Measurements from ENCODE around the gene GLRA3. TPM values are rescaled to one million over a fixed set of nuclear protein-coding genes. Genes with fewer than 3 reads are reported as not detected.
"Not testable (repeated sequence)": the region's sequence is repeated elsewhere in the genome, so short reads cannot be mapped to it uniquely, and the experiment has no call there.

Gene GLRA3
- polyA plus RNA-seq, 1 donor (not counting 4 experiments of a cell fraction or from before 2014, with no cell fraction given) = not detected

DNA sequence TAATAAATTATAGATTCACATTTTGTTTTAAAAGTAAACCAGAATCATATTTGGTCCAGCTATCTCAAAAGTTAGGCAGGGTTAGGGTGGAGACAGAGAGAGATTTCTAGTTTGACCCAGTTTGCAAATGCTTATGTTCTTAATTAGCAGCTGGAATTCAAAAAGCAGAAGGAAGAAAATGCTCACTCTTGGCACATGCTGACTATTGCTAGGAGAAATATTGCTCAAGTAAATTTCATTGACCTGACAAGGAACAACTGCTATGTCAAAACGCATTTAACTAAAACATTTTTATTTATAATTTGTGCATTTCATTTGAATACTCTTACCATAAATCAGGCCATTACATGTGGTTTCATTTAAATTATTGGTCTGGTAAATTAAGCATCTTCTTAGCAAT lies 131.8 kb downstream of the GLRA3 start:
- Histone ChIP-seq H3K36me3 (ENCODE audit: control insufficient read depth in 2 of 2, extremely low read depth in 1 of 2, insufficient read depth in 2 of 2, low read length in 2 of 2) (no peaks in the 10 kb centered on the region), H3K79me2 (ENCODE audit: control insufficient read depth, insufficient read depth, low read length) (no peaks in the 10 kb centered on the region), H3K4me2 (ENCODE audit: control insufficient read depth, extremely low read depth, insufficient read depth, low read depth, low read length) (no peak overlapping the region), H3K9ac (ENCODE audit: control insufficient read depth, extremely low read depth, insufficient read depth, low read length) (no peak overlapping the region), H3K27me3 (ENCODE audit: control insufficient read depth, extremely low read depth, insufficient read depth, low read length) (no peaks in the 10 kb centered on the region), H3K9me1 (ENCODE audit: control insufficient read depth, extremely low read depth, insufficient read depth, low read length) (no peaks in the 10 kb centered on the region), H3K9me3 (ENCODE audit: control insufficient read depth, low read depth, low read length) (no peaks in the 10 kb centered on the region), H3K4me1 (ENCODE audit: control insufficient read depth, extremely low read depth, insufficient read depth, low read length) (no peaks in the 10 kb centered on the region), H2AFZ (ENCODE audit: control insufficient read depth, low read length) (no peak overlapping the region), H3K4me3 (ENCODE audit: control insufficient read depth in 2 of 3, extremely low read depth in 1 of 3, insufficient read depth in 2 of 3, low read depth in 1 of 3, low read length in 3 of 3) (no peak overlapping the region), H4K20me1 (ENCODE audit: control insufficient read depth, extremely low read depth, insufficient read depth, low read length) (no peaks in the 10 kb centered on the region), H3K27ac (ENCODE audit: control insufficient read depth, insufficient read depth, low read length) (no peak overlapping the region)
- dilution Hi-C loops (cut with MboI; ENCODE audit: extremely low pct_ligation_motif_present, low sequenced_read_pairs) = no loop called here
- DNase-seq (ENCODE audit: low read depth, low spot score) (no peak), FAIRE-seq (no peak)
- no peak for TF ChIP-seq CTCF (optimal IDR thresholded peaks at IDR 0.05 in 1 of 3, IDR thresholded peaks at IDR 0.05 in 1 of 3, conservative IDR thresholded peaks at IDR 0.05 in 1 of 3; ENCODE audit: extremely low read depth in 1 of 3, insufficient read depth in 2 of 3, low read length in 3 of 3)
- no peak for TF ChIP-seq EZH2 (IDR thresholded peaks at IDR 0.05; ENCODE audit: low read length)

DNA sequence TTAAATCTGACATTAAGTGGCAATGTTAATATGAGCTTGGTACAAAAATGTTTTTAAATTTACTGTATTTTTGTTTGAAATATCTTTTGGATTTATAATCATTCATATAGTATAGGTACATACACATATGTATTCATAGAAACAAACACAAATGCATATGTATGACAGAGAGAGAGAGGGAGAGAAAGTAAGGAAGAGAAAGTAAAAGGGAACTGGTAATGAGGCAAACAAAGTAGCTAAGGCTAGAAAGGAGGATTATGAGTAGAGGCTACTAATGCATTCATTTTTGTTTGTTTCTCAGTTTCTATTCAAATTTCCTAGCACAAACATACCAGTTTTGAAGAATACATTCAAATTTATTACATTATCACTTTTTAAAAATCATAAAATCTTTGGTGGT lies 132.4 kb downstream of the GLRA3 start:
- H3K79me2 ChIP-seq (ENCODE audit: control insufficient read depth, insufficient read depth, low read length) = no peaks in the 10 kb centered on the region
- no peak overlapping the region for H3K27ac ChIP-seq (ENCODE audit: control insufficient read depth, insufficient read depth, low read length)
- no peaks in the 10 kb centered on the region for H3K9me3 ChIP-seq (ENCODE audit: control insufficient read depth, low read depth, low read length)
- no peak overlapping the region for H3K4me2 ChIP-seq (ENCODE audit: control insufficient read depth, extremely low read depth, insufficient read depth, low read depth, low read length)
- no peaks in the 10 kb centered on the region for H3K27me3 ChIP-seq (ENCODE audit: control insufficient read depth, extremely low read depth, insufficient read depth, low read length)
- dilution Hi-C loops (cut with MboI; ENCODE audit: extremely low pct_ligation_motif_present, low sequenced_read_pairs) = no loop called here
- FAIRE-seq = no peak
- H3K4me1 ChIP-seq (ENCODE audit: control insufficient read depth, extremely low read depth, insufficient read depth, low read length) = no peaks in the 10 kb centered on the region
- no peak for DNase-seq (ENCODE audit: low read depth, low spot score)
- H3K4me3 ChIP-seq (ENCODE audit: control insufficient read depth in 2 of 3, extremely low read depth in 1 of 3, insufficient read depth in 2 of 3, low read depth in 1 of 3, low read length in 3 of 3) = no peak overlapping the region
- no peaks in the 10 kb centered on the region for H3K36me3 ChIP-seq (ENCODE audit: control insufficient read depth in 2 of 2, extremely low read depth in 1 of 2, insufficient read depth in 2 of 2, low read length in 2 of 2)
- no peaks in the 10 kb centered on the region for H4K20me1 ChIP-seq (ENCODE audit: control insufficient read depth, extremely low read depth, insufficient read depth, low read length)
- no peak for TF ChIP-seq EZH2 (IDR thresholded peaks at IDR 0.05; ENCODE audit: low read length)
- TF ChIP-seq CTCF (optimal IDR thresholded peaks at IDR 0.05 in 1 of 3, IDR thresholded peaks at IDR 0.05 in 1 of 3, conservative IDR thresholded peaks at IDR 0.05 in 1 of 3; ENCODE audit: extremely low read depth in 1 of 3, insufficient read depth in 2 of 3, low read length in 3 of 3) = no peak
- H3K9ac ChIP-seq (ENCODE audit: control insufficient read depth, extremely low read depth, insufficient read depth, low read length) = no peak overlapping the region
- H3K9me1 ChIP-seq (ENCODE audit: control insufficient read depth, extremely low read depth, insufficient read depth, low read length) = no peaks in the 10 kb centered on the region
- no peak overlapping the region for H2AFZ ChIP-seq (ENCODE audit: control insufficient read depth, low read length)

GRCh38 chr4:174691876-174692275 lies 137.2 kb downstream of the GLRA3 start:
- H3K4me3 ChIP-seq (ENCODE audit: control insufficient read depth in 2 of 3, extremely low read depth in 1 of 3, insufficient read depth in 2 of 3, low read depth in 1 of 3, low read length in 3 of 3); H3K79me2 ChIP-seq (ENCODE audit: control insufficient read depth, insufficient read depth, low read length); H3K9me1 ChIP-seq (ENCODE audit: control insufficient read depth, extremely low read depth, insufficient read depth, low read length); H3K27ac ChIP-seq (ENCODE audit: control insufficient read depth, insufficient read depth, low read length); DNase-seq (ENCODE audit: low read depth, low spot score); H3K9me3 ChIP-seq (ENCODE audit: control insufficient read depth, low read depth, low read length); dilution Hi-C loops (cut with MboI; ENCODE audit: extremely low pct_ligation_motif_present, low sequenced_read_pairs); H3K36me3 ChIP-seq (ENCODE audit: control insufficient read depth in 2 of 2, extremely low read depth in 1 of 2, insufficient read depth in 2 of 2, low read length in 2 of 2); H3K27me3 ChIP-seq (ENCODE audit: control insufficient read depth, extremely low read depth, insufficient read depth, low read length); H2AFZ ChIP-seq (ENCODE audit: control insufficient read depth, low read length); H3K9ac ChIP-seq (ENCODE audit: control insufficient read depth, extremely low read depth, insufficient read depth, low read length); FAIRE-seq; H4K20me1 ChIP-seq (ENCODE audit: control insufficient read depth, extremely low read depth, insufficient read depth, low read length); H3K4me2 ChIP-seq (ENCODE audit: control insufficient read depth, extremely low read depth, insufficient read depth, low read depth, low read length); H3K4me1 ChIP-seq (ENCODE audit: control insufficient read depth, extremely low read depth, insufficient read depth, low read length): not testable (repeated sequence)
